Measurements from ENCODE around the gene LTC4S. TPM values are rescaled to one million over a fixed set of nuclear protein-coding genes. Genes with fewer than 3 reads are reported as not detected.

The LTC4S gene
- total RNA-seq, 1 experiment from 2014 or later, result 2.6 TPM

DNA sequence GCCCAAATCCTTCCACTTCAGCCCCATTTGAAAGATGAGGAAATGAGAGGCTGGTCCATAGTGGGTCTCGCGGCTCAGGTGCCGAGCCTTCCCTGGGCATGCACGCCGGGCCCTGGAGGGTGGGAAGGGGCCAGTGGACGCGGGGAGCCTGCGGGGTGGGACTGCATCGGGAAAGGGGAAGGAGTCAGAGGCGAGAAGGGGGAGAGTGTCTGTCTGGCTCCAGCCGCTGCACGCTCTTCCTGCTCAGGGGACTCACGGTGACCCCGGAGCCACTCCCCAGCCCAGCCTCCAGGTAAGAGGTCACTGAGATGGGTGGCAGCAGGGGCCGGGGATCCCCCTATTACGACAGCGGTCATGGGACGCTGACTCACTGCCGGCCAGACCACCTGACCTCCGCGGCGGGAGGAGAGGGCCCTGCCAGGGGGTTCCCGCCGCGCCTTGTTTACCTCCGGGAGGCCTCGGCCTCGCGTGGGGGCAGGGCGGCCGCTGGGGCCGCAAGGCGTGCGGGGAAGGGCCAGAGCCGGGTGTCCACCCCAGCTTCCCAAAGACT, 25.0 kb downstream of the LTC4S start (continued):
- TF ChIP-seq ZNF416 (CRISPR knock-in tag; IDR thresholded peaks at IDR 0.05) (no peak), SP1 (CRISPR knock-in tag; conservative IDR thresholded peaks at IDR 0.05) (peak; percentile 53; the same call in 1 of the 2 replicates), CREM (CRISPR knock-in tag; IDR thresholded peaks at IDR 0.05) (no peak; the same call in 1 of the 2 replicates), MYBL2 (CRISPR knock-in tag; IDR thresholded peaks at IDR 0.05) (no peak), ZNF396 (CRISPR knock-in tag; IDR thresholded peaks at IDR 0.05; ENCODE audit: borderline replicate concordance) (no peak), NFYB (CRISPR knock-in tag; conservative IDR thresholded peaks at IDR 0.05; ENCODE audit: low read depth) (0 out of 2 replicates have a peak, but pooled peaks have one; percentile 4), ERG (CRISPR knock-in tag; IDR thresholded peaks at IDR 0.05) (no peak), ZNF219 (CRISPR knock-in tag; IDR thresholded peaks at IDR 0.05; ENCODE audit: borderline replicate concordance) (no peak), NR1H2 (CRISPR knock-in tag; IDR thresholded peaks at IDR 0.05) (no peak), ZNF232 (CRISPR knock-in tag; IDR thresholded peaks at IDR 0.05) (0 out of 2 replicates have a peak, but pooled peaks have one; percentile 20), ZNF423 (CRISPR knock-in tag; IDR thresholded peaks at IDR 0.05) (peak; percentile 63), IRF1 (CRISPR knock-in tag; IDR thresholded peaks at IDR 0.05) (no peak), GRHL2 (CRISPR knock-in tag; IDR thresholded peaks at IDR 0.05; ENCODE audit: insufficient replicate concordance, severe bottlenecking) (no peak), ZNF671 (CRISPR knock-in tag; IDR thresholded peaks at IDR 0.05) (no peak), RORB (CRISPR knock-in tag; IDR thresholded peaks at IDR 0.05) (no peak), TEAD1 (CRISPR knock-in tag; IDR thresholded peaks at IDR 0.05) (no peak), OVOL2 (CRISPR knock-in tag; IDR thresholded peaks at IDR 0.05; ENCODE audit: borderline replicate concordance) (no peak), ZNF138 (CRISPR knock-in tag; conservative IDR thresholded peaks at IDR 0.05) (no peak), NFE2L1 (CRISPR knock-in tag; IDR thresholded peaks at IDR 0.05) (peak; percentile 85)
- TF ChIP-seq, protein P1, sequence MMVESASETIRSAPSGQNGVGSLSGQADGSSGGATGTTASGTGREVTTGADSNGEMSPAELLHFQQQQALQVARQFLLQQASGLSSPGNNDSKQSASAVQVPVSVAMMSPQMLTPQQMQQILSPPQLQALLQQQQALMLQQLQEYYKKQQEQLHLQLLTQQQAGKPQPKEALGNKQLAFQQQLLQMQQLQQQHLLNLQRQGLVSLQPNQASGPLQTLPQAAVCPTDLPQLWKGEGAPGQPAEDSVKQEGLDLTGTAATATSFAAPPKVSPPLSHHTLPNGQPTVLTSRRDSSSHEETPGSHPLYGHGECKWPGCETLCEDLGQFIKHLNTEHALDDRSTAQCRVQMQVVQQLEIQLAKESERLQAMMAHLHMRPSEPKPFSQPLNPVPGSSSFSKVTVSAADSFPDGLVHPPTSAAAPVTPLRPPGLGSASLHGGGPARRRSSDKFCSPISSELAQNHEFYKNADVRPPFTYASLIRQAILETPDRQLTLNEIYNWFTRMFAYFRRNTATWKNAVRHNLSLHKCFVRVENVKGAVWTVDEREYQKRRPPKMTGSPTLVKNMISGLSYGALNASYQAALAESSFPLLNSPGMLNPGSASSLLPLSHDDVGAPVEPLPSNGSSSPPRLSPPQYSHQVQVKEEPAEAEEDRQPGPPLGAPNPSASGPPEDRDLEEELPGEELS (CRISPR knock-in tag; IDR thresholded peaks at IDR 0.05), result no peak
- TF ChIP-seq, protein P2, sequence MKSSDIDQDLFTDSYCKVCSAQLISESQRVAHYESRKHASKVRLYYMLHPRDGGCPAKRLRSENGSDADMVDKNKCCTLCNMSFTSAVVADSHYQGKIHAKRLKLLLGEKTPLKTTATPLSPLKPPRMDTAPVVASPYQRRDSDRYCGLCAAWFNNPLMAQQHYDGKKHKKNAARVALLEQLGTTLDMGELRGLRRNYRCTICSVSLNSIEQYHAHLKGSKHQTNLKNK (CRISPR knock-in tag; IDR thresholded peaks at IDR 0.05), result no peak
- TF ChIP-seq, protein P3, sequence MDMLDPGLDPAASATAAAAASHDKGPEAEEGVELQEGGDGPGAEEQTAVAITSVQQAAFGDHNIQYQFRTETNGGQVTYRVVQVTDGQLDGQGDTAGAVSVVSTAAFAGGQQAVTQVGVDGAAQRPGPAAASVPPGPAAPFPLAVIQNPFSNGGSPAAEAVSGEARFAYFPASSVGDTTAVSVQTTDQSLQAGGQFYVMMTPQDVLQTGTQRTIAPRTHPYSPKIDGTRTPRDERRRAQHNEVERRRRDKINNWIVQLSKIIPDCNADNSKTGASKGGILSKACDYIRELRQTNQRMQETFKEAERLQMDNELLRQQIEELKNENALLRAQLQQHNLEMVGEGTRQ (CRISPR knock-in tag; IDR thresholded peaks at IDR 0.05), result peak; percentile 84
- TF ChIP-seq, protein P4, sequence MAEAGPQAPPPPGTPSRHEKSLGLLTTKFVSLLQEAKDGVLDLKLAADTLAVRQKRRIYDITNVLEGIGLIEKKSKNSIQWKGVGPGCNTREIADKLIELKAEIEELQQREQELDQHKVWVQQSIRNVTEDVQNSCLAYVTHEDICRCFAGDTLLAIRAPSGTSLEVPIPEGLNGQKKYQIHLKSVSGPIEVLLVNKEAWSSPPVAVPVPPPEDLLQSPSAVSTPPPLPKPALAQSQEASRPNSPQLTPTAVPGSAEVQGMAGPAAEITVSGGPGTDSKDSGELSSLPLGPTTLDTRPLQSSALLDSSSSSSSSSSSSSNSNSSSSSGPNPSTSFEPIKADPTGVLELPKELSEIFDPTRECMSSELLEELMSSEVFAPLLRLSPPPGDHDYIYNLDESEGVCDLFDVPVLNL (CRISPR knock-in tag; IDR thresholded peaks at IDR 0.05; ENCODE audit: borderline replicate concordance, low read depth), result no peak
